IMR-90 (cell line): Measurements from ENCODE around the gene CYB5R3. TPM values are rescaled to one million over a fixed set of nuclear protein-coding genes. Genes with fewer than 3 reads are reported as not detected.
A peak's percentile ranks its signal among the peaks of the same experiment; 100 is the strongest.

Experiments used
- ATAC-seq: fragments of 200-7000 bp; cut with Tn5 transposase; 2 replicates; pipeline ENCODE4 v1.9.1; 2020; ENCODE audit warnings: low read depth, mild to moderate bottlenecking, moderate library complexity
- BruUV-seq: library from RNA; stranded (reverse); fragments of 400-500 nt; replicated peaks from 2 replicates; lab custom pipeline; 2021; lab: Mats Ljungman, UMichigan
- CTCF ChIA-PET: fragments of 300-600 bp; formaldehyde crosslinking; extraction: SDS; loops from one replicate; lab custom pipeline; 2021; ENCODE audit warnings: antibody characterized with exemption; lab: Yijun Ruan, JAX
- POLR2A ChIA-PET: fragments of 300-600 bp; sonication (Branson Sonifier 250); formaldehyde crosslinking; loops from one replicate; lab custom pipeline; 2022; ENCODE audit warnings: antibody characterized with exemption; ENCODE audit not compliant: unreplicated experiment; lab: Charles Lee
- DNase-seq: peaks from one replicate; pipeline ENCODE4 v3.0.0; 2013
- H2AFZ ChIP-seq: replicated peaks from 2 replicates; pipeline ENCODE3; 2013; ENCODE audit warnings: low read length, mild to moderate bottlenecking; ENCODE audit not compliant: poor library complexity
- H2AK5ac ChIP-seq: 2 replicates; pipeline ENCODE4 v1.6.1; 2013; ENCODE audit warnings: low read depth, low read length, inconsistent platforms
- H2AK9ac ChIP-seq: replicated peaks from 2 replicates; pipeline ENCODE3; 2013; ENCODE audit warnings: mild to moderate bottlenecking, low read depth, low read length, moderate library complexity; ENCODE audit not compliant: poor library complexity
- H2BK120ac ChIP-seq: 2 replicates; pipeline ENCODE4 v1.6.1; 2013; ENCODE audit warnings: low read depth, low read length, inconsistent platforms
- H2BK15ac ChIP-seq: 3 replicates; pipeline ENCODE4 v1.6.1; 2013; ENCODE audit warnings: low read depth, low read length, inconsistent platforms
- H2BK20ac ChIP-seq: 2 replicates; pipeline ENCODE4 v1.6.1; 2013; ENCODE audit warnings: low read depth, mild to moderate bottlenecking, inconsistent platforms, low read length, moderate library complexity
- H2BK5ac ChIP-seq: 2 replicates; pipeline ENCODE4 v1.6.1; 2013; ENCODE audit warnings: mild to moderate bottlenecking, low read depth, low read length, inconsistent platforms; ENCODE audit not compliant: poor library complexity, severe bottlenecking
- H3K14ac ChIP-seq: replicated peaks from 2 replicates; pipeline ENCODE4 v1.6.1; 2013; ENCODE audit warnings: low read depth, low read length, inconsistent platforms
- H3K18ac ChIP-seq: 2 replicates; pipeline ENCODE4 v1.6.1; 2013; ENCODE audit warnings: low read depth, low read length, control low read depth
- H3K23ac ChIP-seq: 2 replicates; pipeline ENCODE4 v1.6.1; 2013; ENCODE audit warnings: low read depth, low read length, inconsistent platforms
- H3K27ac ChIP-seq: 2 replicates; pipeline ENCODE4 v1.5.1; 2013; ENCODE audit warnings: mild to moderate bottlenecking, control low read depth, low read length; ENCODE audit not compliant: insufficient read depth
- H3K27me3 ChIP-seq: 2 replicates; pipeline ENCODE4 v1.6.1; 2013; ENCODE audit warnings: low read length; ENCODE audit not compliant: control insufficient read depth, insufficient read depth
- H3K36me3 ChIP-seq: 2 replicates; pipeline ENCODE4 v1.6.1; 2013; ENCODE audit warnings: low read length, mixed read lengths; ENCODE audit not compliant: control insufficient read depth, insufficient read depth
- H3K4ac ChIP-seq: 2 replicates; pipeline ENCODE4 v1.6.1; 2013; ENCODE audit warnings: low read depth, low read length, inconsistent platforms
- H3K4me1 ChIP-seq: 2 replicates; pipeline ENCODE4 v1.6.1; 2013; ENCODE audit warnings: low read length, mixed read lengths; ENCODE audit not compliant: control insufficient read depth, insufficient read depth
- H3K4me2 ChIP-seq: 2 replicates; pipeline ENCODE4 v1.6.1; 2013; ENCODE audit warnings: low read depth, mild to moderate bottlenecking, control low read depth, low read length, moderate library complexity
- H3K4me3 ChIP-seq: 2 replicates; pipeline ENCODE4 v1.5.1; 2013; ENCODE audit warnings: low read depth, mild to moderate bottlenecking, control low read depth, low read length, moderate library complexity; ENCODE audit not compliant: insufficient read depth
- H3K56ac ChIP-seq: 2 replicates; pipeline ENCODE4 v1.6.1; 2013; ENCODE audit warnings: low read length, inconsistent platforms; ENCODE audit not compliant: insufficient read depth; ENCODE audit errors: extremely low read depth
- H3K79me1 ChIP-seq, 2 experiments: 2 replicates each; pipeline ENCODE4 v1.6.1; 2013; ENCODE audit warnings: low read length in 2 of 2, inconsistent platforms in 1 of 2, low read depth in 1 of 2
- H3K9ac ChIP-seq: 2 replicates; pipeline ENCODE4 v1.6.1; 2013; ENCODE audit warnings: low read depth, low read length, control low read depth
- H3K9me1 ChIP-seq: 2 replicates; pipeline ENCODE4 v1.6.1; 2013; ENCODE audit warnings: low read length, inconsistent platforms; ENCODE audit not compliant: insufficient read depth
- H3K9me3 ChIP-seq: 2 replicates; pipeline ENCODE4 v1.6.1; 2013; ENCODE audit warnings: low read length; ENCODE audit not compliant: control insufficient read depth, insufficient read depth
- H4K20me1 ChIP-seq: 2 replicates; pipeline ENCODE4 v1.6.1; 2013; ENCODE audit warnings: low read length, inconsistent platforms; ENCODE audit not compliant: insufficient read depth
- H4K5ac ChIP-seq: 2 replicates; pipeline ENCODE4 v1.6.1; 2013; ENCODE audit warnings: mild to moderate bottlenecking, low read depth, low read length, control low read depth
- H4K8ac ChIP-seq, 2 experiments: 2 replicates each; pipeline ENCODE4 v1.6.1; 2013; ENCODE audit warnings: low read depth in 2 of 2, low read length in 2 of 2, control low read depth in 1 of 2, inconsistent platforms in 1 of 2
- H4K91ac ChIP-seq: 2 replicates; pipeline ENCODE4 v1.6.1; 2013; ENCODE audit warnings: low read depth, low read length, inconsistent platforms; ENCODE audit not compliant: insufficient read depth
- BHLHE40 ChIP-seq: fragments of 150-350 bp; IDR thresholded peaks from 2 replicates; pipeline ENCODE4 v1.6.1; 2016; ENCODE audit warnings: mild to moderate bottlenecking, low read depth, low read length
- CEBPB ChIP-seq: IDR thresholded peaks from 2 replicates; pipeline ENCODE4 v1.6.1; 2012; ENCODE audit warnings: low read depth, low read length, improper control_type of control experiment
- ELK1 ChIP-seq: fragments of 150-350 bp; IDR thresholded peaks from 2 replicates; pipeline ENCODE4 v1.6.1; 2016; ENCODE audit warnings: low read depth, mild to moderate bottlenecking, low read length, moderate library complexity, borderline replicate concordance
- MAFK ChIP-seq: IDR thresholded peaks from 2 replicates; pipeline ENCODE4 v1.6.1; 2012; ENCODE audit warnings: low read depth, low read length, improper control_type of control experiment
- MAZ ChIP-seq: IDR thresholded peaks from 2 replicates; pipeline ENCODE4 v1.6.1; 2012; ENCODE audit warnings: low read depth, mild to moderate bottlenecking, low read length, improper control_type of control experiment, moderate library complexity, borderline replicate concordance
- MXI1 ChIP-seq: IDR thresholded peaks from 2 replicates; pipeline ENCODE4 v1.6.1; 2012; ENCODE audit warnings: low read depth, mild to moderate bottlenecking, low read length, moderate library complexity, borderline replicate concordance
- NFE2L2 ChIP-seq: fragments of 150-350 bp; IDR thresholded peaks from 2 replicates; pipeline ENCODE4 v1.6.1; 2016; ENCODE audit warnings: low read depth, mild to moderate bottlenecking, low read length
- POLR2A ChIP-seq: IDR thresholded peaks from 2 replicates; pipeline ENCODE4 v1.6.1; 2012; ENCODE audit warnings: mild to moderate bottlenecking, low read depth, low read length
- RCOR1 ChIP-seq: IDR thresholded peaks from 2 replicates; pipeline ENCODE4 v1.6.1; 2012; ENCODE audit warnings: mild to moderate bottlenecking, low read length, improper control_type of control experiment; ENCODE audit not compliant: insufficient replicate concordance
- RFX5 ChIP-seq: IDR thresholded peaks from 2 replicates; pipeline ENCODE4 v1.8.0; 2012; ENCODE audit warnings: low read depth, mild to moderate bottlenecking, low read length, moderate library complexity
- SMC3 ChIP-seq: fragments of 150-350 bp; IDR thresholded peaks from 2 replicates; pipeline ENCODE4 v1.6.1; 2016; ENCODE audit warnings: low read depth, mild to moderate bottlenecking, antibody characterized with exemption, low read length, moderate library complexity
- USF2 ChIP-seq: fragments of 150-350 bp; IDR thresholded peaks from 2 replicates; pipeline ENCODE4 v1.6.1; 2017; ENCODE audit warnings: mild to moderate bottlenecking, antibody characterized with exemption, low read length, low read depth
- WGBS, 2 experiments: methylation state at CpG; one replicate each; pipeline versions ENCODE4 v1.1.5 to v1.1.7; 2013; ENCODE audit warnings: missing lambda C conversion rate in 2 of 2; ENCODE audit not compliant: insufficient read length in 1 of 2; ENCODE audit errors: extremely low coverage in 2 of 2; 5-methylcytosine and 5-hydroxymethylcytosine counted together
- dilution Hi-C: fragments of 300-500 bp; cut with HindIII; formaldehyde crosslinking; loops from one replicate; pipeline ENCODE4 v1.14.3; 2018; ENCODE audit warnings: low sequenced_read_pairs; ENCODE audit not compliant: unreplicated experiment
- in situ Hi-C: fragments of 300-500 bp; cut with MboI; formaldehyde crosslinking; loops from 3 replicates; pipeline ENCODE4 v1.14.3; 2019; ENCODE audit warnings: low sequenced_read_pairs, inconsistent platforms, mixed read lengths
- intact Hi-C: fragments of 100-400 bp; cut with micrococcal nuclease; formaldehyde crosslinking; loops from 2 replicates; pipeline ENCODE4 v1.10.0; 2022
- polyA plus RNA-seq, 3 experiments: library from polyadenylated mRNA; depleted of rRNA; stranded (reverse); fragments of >200 nt; gene quantifications; 2 replicates each; pipeline ENCODE4 v1.2.3, GENCODE V29; 2012; ENCODE audit warnings: low replicate concordance in 1 of 3
- total RNA-seq: library from RNA; depleted of rRNA; stranded (reverse); fragments of >200 nt; gene quantifications from 2 replicates; pipeline ENCODE4 v1.2.3, GENCODE V29; 2012

CYB5R3 gene
- total and polyA plus RNA-seq, 2 of the 4 experiments (the other 2 are of a cell fraction), result 44.1 to 362 TPM

- no peak for TF ChIP-seq USF2
These were observed 34.7 kb downstream of the CYB5R3 start, which contains the start of gene POLDIP3 (continued) for GRCh38 chr22:42614312-42615091.

DNA sequence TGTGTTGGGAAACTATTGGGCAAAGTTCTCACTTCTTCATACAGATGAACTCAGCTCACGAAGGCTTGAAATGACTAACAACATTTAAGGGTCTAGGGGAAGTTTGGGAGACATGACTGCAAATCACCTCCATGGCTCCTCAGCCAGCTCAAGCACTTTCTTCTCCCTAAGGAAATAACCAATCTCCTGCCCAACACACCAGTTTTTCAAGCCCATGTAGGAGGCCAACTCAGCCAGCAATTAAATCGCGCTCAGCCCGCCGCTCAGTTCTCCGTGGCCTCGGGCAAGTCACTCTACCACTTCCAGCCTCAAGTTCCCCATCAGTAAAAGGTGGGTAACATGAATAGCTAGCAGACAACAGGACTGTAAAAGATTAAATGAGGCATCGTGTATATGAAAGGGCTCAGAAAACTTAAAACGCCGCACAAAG, 35.3 kb downstream of the CYB5R3 start:
- peak overlapping the region; percentile 18; the same call in 1 of the 2 replicates for H3K18ac ChIP-seq
- H3K4me3 ChIP-seq, result peak overlapping the region; percentile 75
- no TSS peak for BruUV-seq
- peak overlapping the region; percentile 85 for H3K14ac ChIP-seq
- peak overlapping the region; percentile 66; the same call in 1 of the 3 replicates for H2BK15ac ChIP-seq
- peak overlapping the region; percentile 86 for H3K23ac ChIP-seq
- H2AK5ac ChIP-seq, result peak overlapping the region; percentile 27
- H2BK5ac ChIP-seq, result peak overlapping the region; percentile 98
- H4K20me1 ChIP-seq, result peaks cover 48% of the 10 kb centered on the region
- H3K9me1 ChIP-seq, result peaks cover 24% of the 10 kb centered on the region
- peak overlapping the region; percentile 97 for H2AK9ac ChIP-seq
- H3K36me3 ChIP-seq, result peaks cover 6% of the 10 kb centered on the region
- peak overlapping the region; percentile 53 for H2BK120ac ChIP-seq
- ChIA-PET POLR2A (interaction anchor here (1.1 kb wide), 1 partner anchor 208 kb away, joined by 4 read pairs; no protein-coding TSS in a partner anchor), CTCF (no interaction called here)
- peak overlapping the region; percentile 79 for H3K56ac ChIP-seq
- H3K9ac ChIP-seq, result peak overlapping the region; percentile 91
- dilution Hi-C loops (no loop called here), intact Hi-C loops (no loop called here), in situ Hi-C loops (no loop called here)
- H4K5ac ChIP-seq, result peak overlapping the region; percentile 3
- H3K79me1 ChIP-seq, result peaks cover 8 to 50% of the 10 kb centered on the region in 2 experiments; a peak in 3 of 4 replicates
- WGBS, 2 experiments, result 0% methylated on average over 1 of the region's 10 CpGs; no CpG with 5 or more reads in 1 of the 2 experiments
- no peak overlapping the region for H2BK20ac ChIP-seq
- H3K4me1 ChIP-seq, result peaks cover 26% of the 10 kb centered on the region
- peak overlapping the region; percentile 3 to 56; a peak in 3 of 4 replicates for H4K8ac ChIP-seq
- H4K91ac ChIP-seq, result peak overlapping the region; percentile 80
- H3K9me3 ChIP-seq, result no peaks in the 10 kb centered on the region
- H3K27ac ChIP-seq, result peak overlapping the region; percentile 99
- H2AFZ ChIP-seq, result peak overlapping the region; percentile 80
- H3K4me2 ChIP-seq, result peak overlapping the region; percentile 99
- H3K4ac ChIP-seq, result peak overlapping the region; percentile 49
- no peak for DNase-seq
- H3K27me3 ChIP-seq, result no peaks in the 10 kb centered on the region
- no peak for ATAC-seq
- TF ChIP-seq ELK1 (no peak), RFX5 (no peak), BHLHE40 (no peak), MAFK (no peak), SMC3 (no peak), MAZ (no peak), RCOR1 (no peak), POLR2A (no peak), USF2 (no peak), CEBPB (no peak), MXI1 (no peak), NFE2L2 (no peak)
